HuH-7.5 (cell line): ENCODE data around the gene VPS11.

Source experiments
- DNase-seq: peaks from one replicate; pipeline ENCODE4 v3.0.0; 2011; ENCODE audit warnings: low spot score

VPS11 gene

DNA sequence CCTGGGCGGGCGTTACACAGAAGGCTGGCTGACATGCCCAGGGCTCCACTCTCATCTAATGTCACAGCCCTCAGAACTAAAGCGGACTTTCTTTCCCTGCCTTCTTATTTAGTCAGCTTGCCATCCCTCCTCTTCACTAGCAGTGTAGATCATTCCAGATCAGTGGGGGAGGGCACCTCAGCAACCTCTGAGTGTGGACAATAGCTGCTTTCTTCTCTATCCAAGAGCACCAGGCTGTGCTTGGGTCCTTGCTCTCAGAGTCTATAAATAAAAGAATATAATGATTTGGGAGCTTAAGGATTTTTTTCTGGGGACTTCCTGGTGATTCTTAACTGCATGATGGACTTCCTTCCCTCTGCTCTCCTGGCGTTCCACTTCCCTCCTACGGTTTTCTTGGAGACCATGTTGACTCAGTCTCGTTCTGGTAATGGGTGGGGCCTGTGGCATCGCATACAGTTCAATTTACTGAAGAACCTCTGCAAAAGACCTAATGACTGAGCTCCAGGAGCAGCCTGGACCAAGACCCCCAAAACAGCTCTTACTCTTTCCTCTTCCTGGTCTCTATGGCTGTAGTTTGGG is 14.2 kb downstream of the VPS11 start:
- DNase-seq, result no peak

DNA sequence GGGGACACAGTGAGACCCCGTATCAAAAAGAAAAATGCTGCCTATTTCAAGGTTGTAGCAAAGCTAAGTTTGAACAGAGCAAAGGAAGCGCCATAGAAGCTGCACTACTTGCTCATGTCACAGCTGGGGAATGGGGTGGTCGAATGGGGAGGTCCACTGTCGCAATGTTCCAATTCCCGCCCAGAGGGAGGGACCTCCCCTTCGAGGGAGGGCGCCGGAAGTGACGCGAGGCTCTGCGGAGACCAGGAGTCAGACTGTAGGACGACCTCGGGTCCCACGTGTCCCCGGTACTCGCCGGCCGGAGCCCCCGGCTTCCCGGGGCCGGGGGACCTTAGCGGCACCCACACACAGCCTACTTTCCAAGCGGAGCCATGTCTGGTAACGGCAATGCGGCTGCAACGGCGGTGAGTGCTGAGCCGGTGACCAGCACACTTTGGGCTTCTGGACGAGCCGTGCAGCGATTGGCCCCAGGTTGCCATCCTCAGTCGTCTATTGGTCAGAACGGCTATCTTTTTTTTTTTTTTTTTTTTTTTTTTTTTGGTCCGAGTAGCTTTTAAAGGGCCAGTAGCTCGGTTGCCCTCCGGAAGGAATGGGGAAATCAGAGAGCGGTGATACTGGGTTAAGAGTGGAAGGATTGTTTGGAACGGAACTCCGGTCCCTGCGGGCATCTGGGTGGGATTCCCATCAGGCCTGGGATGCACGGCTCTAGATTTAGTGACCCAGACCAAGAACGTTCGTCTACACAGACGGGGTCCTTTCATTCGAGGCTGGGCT is 17.2 kb downstream of the VPS11 start, which contains the start of gene HMBS:
Gene HMBS, plus strand, starts transcription at position 219 of the 774 bp plus-strand sequence. Its CDS starts 153 bp downstream, at position 372.
- peak; percentile 79 for DNase-seq

- no peak for DNase-seq
Measured at GRCh38 chr11:119085437-119085847, 17.8 kb downstream of the VPS11 start.

DNA sequence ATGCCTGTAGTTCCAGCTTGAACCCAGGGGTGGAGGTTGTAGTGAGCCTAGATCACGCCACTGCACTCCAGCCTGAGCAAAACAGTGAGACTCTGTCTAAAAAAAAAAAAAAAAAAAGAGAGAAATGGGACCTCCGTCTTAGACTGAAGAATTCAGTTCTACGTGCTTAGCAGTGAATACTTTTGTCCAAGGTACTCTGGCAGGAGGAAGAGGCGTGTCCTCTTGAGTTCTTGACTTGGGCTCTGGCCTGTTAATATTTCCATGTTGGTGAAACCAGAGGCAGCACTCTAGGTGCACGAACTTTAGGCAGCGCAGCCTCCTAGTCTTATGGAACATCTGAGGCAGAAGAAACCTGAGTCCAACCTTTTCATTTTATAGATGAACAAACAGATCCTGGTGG is 19.5 kb downstream of the VPS11 start:
- no peak for DNase-seq

- DNase-seq, result no peak
Measured at GRCh38 chr11:119087747-119088241, 20.2 kb downstream of the VPS11 start.

- no peak for DNase-seq
Measured at GRCh38 chr11:119088406-119088805, 20.8 kb downstream of the VPS11 start.

- DNase-seq, result no peak
Measured at GRCh38 chr11:119089319-119089718, 21.7 kb downstream of the VPS11 start.

DNA sequence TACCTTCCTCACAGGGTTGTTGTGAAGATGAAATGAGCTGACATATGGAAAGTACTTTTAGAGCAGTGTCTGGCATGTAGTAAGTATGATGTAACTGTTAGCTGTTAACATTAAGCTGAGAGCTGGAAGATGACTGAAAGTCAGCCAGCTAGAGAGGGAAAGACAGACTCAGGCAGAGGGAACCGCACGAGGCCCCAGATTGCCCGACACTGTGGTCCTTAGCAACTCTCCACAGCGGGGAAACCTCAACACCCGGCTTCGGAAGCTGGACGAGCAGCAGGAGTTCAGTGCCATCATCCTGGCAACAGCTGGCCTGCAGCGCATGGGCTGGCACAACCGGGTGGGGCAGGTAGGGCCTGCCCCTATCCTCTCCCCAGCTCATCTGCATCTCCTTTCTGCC is 23.6 kb downstream of the VPS11 start:
- no peak for DNase-seq

- no peak for DNase-seq
Measured at GRCh38 chr11:119091966-119092879, 24.6 kb downstream of the VPS11 start.

GRCh38 chr11:119092880-119093842 is 25.5 kb downstream of the VPS11 start:
- no peak for DNase-seq

DNA sequence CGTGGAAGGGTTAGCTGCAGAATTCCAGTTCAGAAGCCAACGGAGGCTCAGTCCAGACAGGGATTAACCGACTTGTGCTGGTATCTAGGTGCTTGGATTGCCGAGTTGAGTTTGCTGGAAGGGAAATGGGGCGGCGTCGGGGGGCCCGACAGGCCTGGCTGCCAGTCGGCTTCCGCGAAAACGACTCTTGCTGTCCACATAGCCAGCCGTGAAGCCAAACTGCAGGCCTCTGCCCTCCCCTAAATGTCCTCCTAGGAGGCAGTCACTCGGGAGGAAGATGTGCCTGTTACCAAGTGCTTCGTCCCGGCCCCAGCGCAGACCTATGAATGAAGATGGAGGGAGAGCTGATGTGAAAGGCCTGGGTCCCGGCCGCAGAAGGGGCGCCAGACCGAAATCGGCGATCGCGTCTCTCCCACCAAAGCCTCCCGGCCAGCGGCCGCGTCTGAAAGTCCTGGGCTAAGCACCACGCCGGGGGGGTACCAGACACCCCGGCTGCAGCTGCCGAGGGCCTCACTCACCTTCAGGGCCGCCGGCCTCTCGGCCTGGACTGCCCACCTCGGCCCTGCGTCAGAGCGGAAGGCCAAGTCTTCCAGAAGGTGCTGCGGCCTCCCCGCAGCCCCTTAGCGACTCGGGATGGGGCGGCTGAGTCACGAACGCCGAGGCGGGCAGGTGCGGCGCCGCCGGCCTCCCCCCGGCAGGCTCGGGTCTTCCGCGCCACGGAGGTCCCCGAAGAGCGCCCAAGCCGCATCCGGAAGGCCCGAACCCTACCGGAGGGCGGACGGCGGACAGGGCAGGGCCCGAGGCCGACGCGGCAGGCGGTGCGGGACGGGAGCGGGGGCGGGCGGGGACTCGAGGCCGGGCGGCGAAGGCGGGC is 26.6 kb downstream of the VPS11 start:
- DNase-seq, result no peak

GRCh38 chr11:119094816-119095065 is 27.1 kb downstream of the VPS11 start:
- DNase-seq, result peak; percentile 39

DNA sequence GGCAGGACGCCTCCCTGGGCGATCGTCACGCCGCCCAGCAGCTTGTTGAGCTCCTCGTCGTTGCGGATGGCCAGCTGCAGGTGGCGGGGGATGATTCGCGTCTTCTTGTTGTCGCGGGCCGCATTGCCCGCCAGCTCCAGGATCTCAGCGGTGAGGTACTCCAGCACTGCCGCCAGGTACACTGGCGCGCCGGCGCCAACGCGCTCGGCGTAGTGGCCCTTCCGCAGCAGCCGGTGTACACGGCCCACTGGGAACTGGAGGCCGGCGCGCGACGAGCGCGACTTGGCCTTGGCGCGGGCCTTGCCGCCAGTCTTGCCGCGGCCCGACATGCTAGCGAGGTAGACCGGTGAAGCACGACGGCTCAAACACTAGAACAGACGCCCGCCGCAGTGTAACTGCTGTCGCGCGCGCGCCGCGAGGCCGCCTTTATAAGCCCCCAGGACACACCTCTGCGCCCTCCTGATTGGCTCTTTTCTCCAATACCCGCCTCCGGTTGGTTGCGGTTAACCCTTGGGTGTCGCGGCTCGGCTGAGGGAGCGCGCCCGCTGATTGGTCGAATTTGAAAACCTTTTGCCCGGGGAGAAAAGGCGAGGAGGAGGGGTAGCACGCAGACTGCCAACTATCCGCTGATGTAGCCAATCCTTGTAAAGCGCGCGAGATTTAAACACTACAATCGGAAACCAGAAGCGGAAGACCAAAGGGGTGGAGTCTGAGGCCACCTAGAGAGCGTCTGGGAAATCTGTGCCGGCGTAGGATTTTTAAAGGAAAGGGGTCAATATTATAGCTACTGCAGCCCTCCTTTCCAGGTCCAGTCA is 27.7 kb downstream of the VPS11 start:
- DNase-seq, result peak; percentile 96

DNA sequence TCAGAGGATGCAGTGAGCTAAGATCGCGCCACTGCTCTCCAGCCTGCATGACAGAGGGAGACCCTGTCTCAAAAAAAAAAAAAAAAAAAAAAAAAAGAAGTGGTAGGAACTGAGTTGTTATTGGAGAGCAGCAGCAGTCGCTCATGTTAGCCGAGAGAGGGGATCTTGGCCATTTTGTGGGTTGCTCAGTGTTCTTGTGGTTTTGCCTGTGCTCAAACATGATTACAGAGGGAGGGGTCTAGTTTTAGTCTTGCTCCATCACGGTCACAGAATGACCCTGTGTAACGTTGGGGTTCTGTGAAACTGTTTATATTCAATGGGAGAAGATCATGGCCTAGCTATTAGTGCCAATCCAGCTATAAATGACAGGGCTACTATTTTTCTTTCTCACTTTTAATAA is 32.1 kb downstream of the VPS11 start:
- no peak for DNase-seq

- no peak for DNase-seq
Measured at GRCh38 chr11:119100246-119100970, 32.8 kb downstream of the VPS11 start.

GRCh38 chr11:119100994-119101758 is 33.6 kb downstream of the VPS11 start:
- DNase-seq, result peak; percentile 46

GRCh38 chr11:119101759-119102423 is 34.3 kb downstream of the VPS11 start, which contains the start of gene DPAGT1:
Gene DPAGT1 (minus strand): TSS chr11:119101853. CDS start chr11:119101655, 198 bp downstream.
- peak; percentile 80 for DNase-seq
